GM18858 (cell line): ENCODE measurements around the gene AHCYL1.
A peak's percentile ranks its signal among the peaks of the same experiment; 100 is the strongest.
"Not testable (repeated sequence)": the region's sequence is repeated elsewhere in the genome, so short reads cannot be mapped to it uniquely, and the experiment has no call there.

Experiments
- ATAC-seq: cut with Tn5 transposase; IDR thresholded peaks from one replicate; pipeline ENCODE4 v1.9.1; 2021; ENCODE audit not compliant: unreplicated experiment

Gene AHCYL1

DNA sequence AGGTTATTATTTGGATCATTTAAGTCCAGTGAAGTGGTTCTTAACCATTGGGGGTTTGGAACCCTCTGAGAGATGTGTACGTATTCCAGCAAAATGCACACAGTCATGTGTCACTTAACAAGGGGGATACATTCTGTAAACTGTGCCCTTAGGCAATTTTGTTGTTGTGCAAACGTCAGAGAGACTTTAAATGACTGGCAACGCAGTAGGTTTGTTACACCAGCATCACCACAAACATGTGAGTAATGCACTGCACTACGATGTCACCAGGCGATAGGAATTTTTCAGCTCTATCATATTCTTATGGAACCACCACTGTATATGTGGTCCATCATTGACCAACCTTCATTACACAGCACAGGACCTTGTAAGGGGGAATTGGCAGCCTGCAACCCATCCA is 11.9 kb downstream of the AHCYL1 start:
- ATAC-seq, result no peak

DNA sequence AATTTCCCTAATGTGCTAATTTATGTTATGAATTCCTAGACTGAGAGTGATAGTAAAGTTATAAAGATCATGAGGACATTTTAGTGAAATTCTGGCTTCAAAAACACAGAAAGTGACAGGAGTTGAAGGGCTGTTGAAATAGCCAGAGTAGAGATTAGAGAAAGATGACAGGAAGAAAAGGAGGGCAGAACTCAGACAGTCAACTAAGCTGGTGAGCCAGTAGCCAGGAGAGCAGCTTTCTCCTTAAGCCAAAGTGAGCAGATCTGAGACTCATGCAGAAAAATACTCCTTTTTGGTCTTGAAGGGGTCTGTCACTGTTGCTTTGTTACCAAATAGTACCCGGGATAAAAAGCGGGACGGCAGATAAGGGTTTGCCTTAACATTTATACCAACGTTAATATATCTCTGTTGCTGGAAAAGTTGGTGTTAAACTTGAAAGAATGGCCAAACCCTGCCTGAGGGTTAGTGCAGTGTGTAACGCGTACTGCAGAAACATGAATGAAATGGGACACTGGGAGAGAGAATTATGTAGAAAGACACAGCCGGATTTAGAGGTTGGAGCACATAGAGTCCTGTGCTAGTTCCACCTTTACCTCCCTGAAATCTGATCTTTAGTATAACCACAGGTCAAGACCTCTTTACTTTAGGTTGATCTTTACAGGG is 12.8 kb downstream of the AHCYL1 start:
- no peak for ATAC-seq

DNA sequence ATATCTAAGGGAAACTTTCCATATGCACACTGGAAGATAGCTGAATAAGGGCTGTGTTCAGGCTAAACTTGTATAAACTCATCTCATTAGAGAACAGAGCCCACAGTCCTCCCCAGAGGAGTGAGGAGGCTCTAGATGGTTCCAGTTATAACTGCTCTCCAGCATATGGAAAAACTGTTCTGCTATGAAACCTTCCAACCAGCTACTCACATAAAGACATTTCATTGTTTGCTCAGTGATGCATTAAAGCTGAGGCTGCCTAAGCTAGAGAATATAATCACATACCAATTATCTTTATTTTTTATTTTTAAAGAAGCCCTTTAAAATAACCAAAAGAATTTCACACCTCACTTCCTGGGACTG is 13.3 kb downstream of the AHCYL1 start:
- ATAC-seq, result no peak

DNA sequence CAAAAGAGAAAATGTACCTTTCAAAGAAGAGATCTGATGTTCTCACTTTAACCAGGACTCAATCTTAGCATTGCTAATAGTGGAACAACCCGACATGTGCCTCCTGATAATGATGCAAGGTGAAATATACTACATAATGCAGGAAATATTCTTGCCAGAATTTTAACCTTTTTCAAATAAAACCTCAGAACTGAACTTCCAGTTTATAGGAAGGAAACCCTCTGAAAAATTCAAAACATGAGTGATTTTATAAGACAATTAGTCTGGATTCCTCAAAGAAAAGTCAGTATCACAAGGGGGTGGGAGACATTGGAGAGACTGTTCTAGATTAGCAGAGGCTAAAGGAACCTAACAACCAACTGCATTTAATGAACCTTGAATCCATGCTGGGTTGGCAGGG is 18.1 kb downstream of the AHCYL1 start:
- no peak for ATAC-seq

- peak; percentile 35 for ATAC-seq
These were observed 19.3 kb downstream of the AHCYL1 start for GRCh38 chr1:110003747-110004428.

- ATAC-seq, result no peak
These were observed 20.0 kb downstream of the AHCYL1 start for GRCh38 chr1:110004583-110004982.

DNA sequence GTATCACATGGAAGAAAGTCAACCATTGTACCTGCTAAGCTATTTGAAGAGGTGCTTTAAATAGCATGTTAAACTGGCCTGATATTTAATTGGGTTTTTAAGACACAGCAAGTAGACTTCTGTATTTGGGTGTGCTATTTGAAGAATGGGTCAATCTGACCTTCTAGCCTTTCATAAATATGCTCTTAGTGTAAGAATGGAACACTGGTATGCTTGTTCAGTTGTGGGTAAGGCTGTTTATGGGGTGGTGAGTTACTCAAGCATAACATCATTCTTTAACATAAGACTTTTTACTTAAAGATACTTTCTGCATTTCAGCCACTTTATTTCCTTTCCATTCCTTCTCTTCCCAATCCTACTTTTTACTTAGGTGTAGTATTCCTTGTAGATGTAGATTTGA is 21.4 kb downstream of the AHCYL1 start:
- no peak for ATAC-seq

DNA sequence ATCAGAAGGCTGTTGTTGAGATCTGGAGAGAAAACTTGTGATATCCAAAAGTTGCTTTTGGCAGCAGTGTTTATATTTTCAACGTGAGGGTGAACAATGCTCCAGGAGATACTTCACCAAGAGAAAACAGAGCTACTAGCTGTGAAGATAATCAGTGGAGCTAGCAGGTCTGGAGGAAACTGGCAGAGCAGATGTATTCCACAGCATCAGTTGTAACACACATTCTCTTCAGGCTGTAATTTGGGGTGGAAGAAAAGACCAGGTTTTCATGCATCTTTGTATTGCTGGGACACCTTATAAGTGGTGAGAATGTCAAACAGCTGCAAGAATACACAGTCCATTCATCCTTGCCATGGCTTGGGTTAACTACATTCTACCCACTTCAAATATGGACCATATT is 22.0 kb downstream of the AHCYL1 start:
- no peak for ATAC-seq

- ATAC-seq, result no peak
These were observed 22.7 kb downstream of the AHCYL1 start for GRCh38 chr1:110007046-110007830.

DNA sequence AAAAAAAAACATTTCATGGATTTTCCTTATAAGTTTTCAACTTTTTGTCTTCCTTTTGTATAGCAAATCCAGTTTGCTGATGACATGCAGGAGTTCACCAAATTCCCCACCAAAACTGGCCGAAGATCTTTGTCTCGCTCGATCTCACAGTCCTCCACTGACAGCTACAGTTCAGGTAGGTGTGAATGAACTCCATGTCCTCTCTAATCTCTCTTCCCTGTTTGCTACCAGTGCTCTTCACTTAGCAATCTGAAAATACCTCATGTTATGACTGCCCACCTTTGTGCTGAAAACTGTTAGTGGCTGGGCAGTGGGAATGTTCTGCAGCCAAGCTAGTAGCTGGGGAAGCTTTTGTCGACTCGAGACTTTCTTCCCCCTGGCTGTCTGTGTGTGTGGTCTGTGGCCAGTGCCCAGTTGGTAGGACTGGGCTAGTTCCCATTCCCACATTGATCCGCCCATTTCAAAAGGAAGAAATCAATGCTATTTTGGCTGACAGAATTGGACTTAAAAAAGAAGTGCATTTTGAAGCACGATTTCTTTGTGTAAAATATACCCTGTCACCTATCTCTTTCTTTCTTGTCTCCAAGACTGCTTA is 24.5 kb downstream of the AHCYL1 start:
- no peak for ATAC-seq

DNA sequence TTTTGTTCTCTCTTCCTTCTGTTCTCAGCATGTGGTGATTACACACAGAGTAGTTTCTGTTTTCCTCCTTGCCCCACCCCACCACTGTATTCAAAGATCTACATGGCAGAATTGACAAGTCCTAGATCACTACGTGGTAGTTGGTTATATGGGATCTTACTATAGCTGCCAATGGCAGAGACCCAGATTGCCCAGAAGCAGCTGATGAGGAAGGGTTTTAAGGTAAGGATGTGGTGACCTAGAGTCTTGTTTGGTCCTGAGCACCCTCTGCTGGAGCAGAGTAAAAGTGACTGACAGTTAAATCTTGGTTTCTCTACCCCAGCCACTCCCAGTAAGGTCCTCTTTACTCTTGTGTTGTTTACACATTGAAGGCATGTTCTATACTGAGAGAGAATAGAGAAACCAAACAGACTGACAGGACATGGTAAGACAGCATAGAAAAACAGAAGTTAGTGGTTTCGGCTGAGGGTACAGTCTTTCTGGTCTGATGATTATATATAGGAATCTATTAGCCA is 27.0 kb downstream of the AHCYL1 start:
- ATAC-seq, result peak; percentile 96

- peak; percentile 41 for ATAC-seq
These were observed 27.7 kb downstream of the AHCYL1 start for GRCh38 chr1:110012100-110012780.

DNA sequence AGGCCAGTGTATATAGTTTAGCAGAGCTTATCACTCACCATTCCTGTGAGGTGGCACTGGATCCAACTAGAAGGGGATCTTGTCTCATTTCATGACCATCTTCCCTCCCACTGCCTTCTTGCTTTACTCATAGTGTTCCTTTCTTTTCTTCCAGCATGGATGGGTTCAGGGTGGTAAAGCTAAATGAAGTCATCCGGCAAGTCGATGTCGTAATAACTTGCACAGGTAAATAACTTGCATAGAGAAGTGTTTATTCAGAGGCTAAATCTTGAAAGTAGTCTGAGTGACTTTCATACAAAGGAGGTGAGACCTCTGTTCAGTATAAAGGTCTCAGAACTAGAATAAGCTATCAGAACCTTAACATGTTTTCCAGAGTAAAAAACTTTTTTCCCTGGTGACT is 33.2 kb downstream of the AHCYL1 start:
- ATAC-seq, result no peak

- no peak for ATAC-seq
These were observed 33.8 kb downstream of the AHCYL1 start for GRCh38 chr1:110018396-110018795.

DNA sequence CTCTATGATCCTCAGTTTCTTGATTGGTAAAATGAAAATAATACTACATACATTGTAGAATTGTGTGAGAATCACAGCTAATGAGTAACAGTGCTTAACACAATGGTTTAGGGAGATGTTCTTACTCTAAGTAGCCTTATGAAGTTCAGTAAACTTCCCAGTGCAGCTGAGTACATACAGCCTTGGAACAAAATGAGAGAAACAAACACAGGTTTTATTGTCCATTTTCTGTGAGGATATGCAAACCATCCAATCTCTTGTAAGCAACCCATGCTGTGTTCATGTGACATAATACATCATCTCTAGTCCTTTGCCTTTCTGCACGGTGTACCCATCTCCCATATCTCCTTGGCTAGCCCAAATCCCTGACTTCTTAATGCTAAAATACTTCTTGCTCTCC is 35.2 kb downstream of the AHCYL1 start:
- no peak for ATAC-seq

DNA sequence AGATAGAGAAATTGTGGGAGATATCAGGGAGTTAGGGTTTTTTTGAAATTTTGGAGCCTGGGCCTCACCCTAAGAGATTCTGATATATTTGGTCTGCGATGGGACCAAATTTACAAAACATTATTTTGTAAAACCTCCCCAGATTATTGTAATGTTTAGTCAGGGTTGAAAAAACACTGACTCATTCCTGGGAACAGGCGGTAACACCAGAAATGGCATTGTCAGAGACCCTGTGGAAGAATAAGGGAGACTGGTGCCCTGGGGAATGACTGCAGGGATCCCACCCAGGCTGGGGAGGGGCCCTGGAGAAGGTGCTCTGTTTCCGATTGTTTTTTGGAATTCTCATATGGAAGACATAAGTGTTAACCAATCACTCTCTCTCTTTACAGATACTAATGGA is 36.7 kb downstream of the AHCYL1 start:
- ATAC-seq, result no peak

GRCh38 chr1:110024613-110025012 is 40.0 kb downstream of the AHCYL1 start:
- ATAC-seq, result no peak

DNA sequence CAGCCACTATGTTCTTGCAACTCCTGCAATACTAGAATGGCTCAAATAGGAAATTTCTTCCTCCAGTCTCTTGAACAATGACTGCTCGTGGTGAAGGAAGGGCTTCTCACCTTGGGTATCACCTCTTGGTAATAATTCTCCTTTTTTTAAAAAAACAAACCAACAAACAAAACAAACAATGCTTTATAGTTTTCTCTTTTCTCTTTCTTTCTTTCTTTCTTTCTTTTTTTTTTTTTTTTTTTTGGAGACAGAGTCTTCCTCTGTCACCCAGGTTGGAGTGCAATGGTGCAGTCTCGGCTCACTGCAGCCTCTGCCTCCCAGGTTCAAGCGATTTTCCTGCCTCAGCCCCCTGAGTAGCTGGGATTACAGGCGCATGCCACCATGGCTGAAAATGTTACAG is 46.1 kb downstream of the AHCYL1 start:
- not testable (repeated sequence) for ATAC-seq

DNA sequence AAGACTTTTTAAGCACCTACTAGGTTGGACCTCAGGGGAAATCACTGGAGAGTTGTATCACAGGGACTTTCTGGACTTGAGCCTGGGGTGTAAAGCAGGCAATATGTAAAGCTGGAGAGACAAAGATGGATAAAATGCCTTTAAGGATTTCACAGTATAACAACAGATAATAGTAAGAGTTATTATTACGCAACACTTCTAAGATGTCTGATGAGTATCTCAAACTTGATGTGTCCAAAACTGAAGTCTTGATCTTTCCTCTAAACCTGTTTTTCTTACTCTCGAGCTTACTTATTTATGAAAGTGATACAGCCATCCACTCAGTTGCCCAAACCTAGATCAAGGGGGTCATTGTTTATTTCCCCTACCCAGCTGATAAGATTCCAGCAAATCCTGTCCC is 47.8 kb downstream of the AHCYL1 start:
- no peak for ATAC-seq

GRCh38 chr1:110033421-110033820 is 48.9 kb downstream of the AHCYL1 start:
- no peak for ATAC-seq

- no peak for ATAC-seq
These were observed 49.5 kb downstream of the AHCYL1 start for GRCh38 chr1:110034040-110034450.
